ENCODE results near the gene PTGER2.

PTGER2 gene

DNA sequence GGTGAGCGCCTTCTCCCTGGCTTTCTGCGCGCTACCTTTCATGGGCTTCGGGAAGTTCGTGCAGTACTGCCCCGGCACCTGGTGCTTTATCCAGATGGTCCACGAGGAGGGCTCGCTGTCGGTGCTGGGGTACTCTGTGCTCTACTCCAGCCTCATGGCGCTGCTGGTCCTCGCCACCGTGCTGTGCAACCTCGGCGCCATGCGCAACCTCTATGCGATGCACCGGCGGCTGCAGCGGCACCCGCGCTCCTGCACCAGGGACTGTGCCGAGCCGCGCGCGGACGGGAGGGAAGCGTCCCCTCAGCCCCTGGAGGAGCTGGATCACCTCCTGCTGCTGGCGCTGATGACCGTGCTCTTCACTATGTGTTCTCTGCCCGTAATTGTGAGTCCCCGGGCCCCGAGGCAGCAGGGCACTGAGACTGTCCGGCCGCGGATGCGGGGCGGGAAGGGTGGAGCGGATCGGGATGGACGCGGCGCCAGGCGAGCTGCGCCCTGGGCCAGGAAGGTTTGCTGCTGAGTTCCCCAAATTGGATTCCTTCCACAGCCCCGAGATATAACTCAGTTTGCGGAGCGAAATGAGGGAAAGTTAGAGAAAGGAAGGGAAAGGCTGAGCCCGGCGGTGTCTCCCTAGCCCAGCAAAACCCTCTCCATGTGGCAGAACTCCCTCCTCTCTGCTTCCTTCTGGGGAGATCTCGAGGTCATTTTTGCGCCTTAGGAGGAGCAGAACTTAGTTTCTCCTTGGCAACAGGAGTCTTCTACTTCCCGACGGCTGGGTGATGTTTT is 45.6 kb upstream of the PTGER2 start:
- Histone ChIP-seq H4K8ac (ENCODE audit: low read depth, low read length) (no peak overlapping the region), H3K9ac (ENCODE audit: low read length) (peak overlapping the region; percentile 20), H2BK5ac (ENCODE audit: low read length) (no peak overlapping the region), H3K4me2 (ENCODE audit: low read length) (peak overlapping the region; percentile 64), H3K23ac (ENCODE audit: low read length) (no peak overlapping the region), H3K56ac (ENCODE audit: low read length) (peak overlapping the region; percentile 22), H3K4me3 (ENCODE audit: low read length) (peak overlapping the region; percentile 22), H3K36me3 (ENCODE audit: control insufficient read depth, insufficient read depth, low read length) (no peaks in the 10 kb centered on the region), H3K4me1 (ENCODE audit: control insufficient read depth, low read depth, low read length) (no peaks in the 10 kb centered on the region), H2AK5ac (ENCODE audit: low read length) (no peak overlapping the region), H3K18ac (ENCODE audit: low read length) (no peak overlapping the region), H3K27ac (ENCODE audit: low read depth, low read length) (no peak overlapping the region), H3K79me1 (ENCODE audit: low read length) (no peaks in the 10 kb centered on the region), H3K79me2 (ENCODE audit: control insufficient read depth, insufficient read depth, low read length) (no peaks in the 10 kb centered on the region), H4K5ac (ENCODE audit: low read length) (no peak overlapping the region), H3K27me3 (ENCODE audit: insufficient read depth, low read length, poor library complexity) (peaks cover 22% of the 10 kb centered on the region), H2BK120ac (ENCODE audit: low read depth, low read length) (no peak overlapping the region), H3K4ac (ENCODE audit: low read depth, low read length) (no peak overlapping the region), H2BK15ac (replicated peaks; ENCODE audit: low read depth) (no peak overlapping the region)
- WGBS (ENCODE audit: extremely low coverage, insufficient coverage, low lambda C conversion rate) = no CpG with 5 or more reads among the region's 54 CpGs
- peak; percentile 31 for DNase-seq

- H2AK5ac ChIP-seq (ENCODE audit: low read length) = no peak overlapping the region
- no peak overlapping the region for H4K8ac ChIP-seq (ENCODE audit: low read depth, low read length)
- WGBS (ENCODE audit: extremely low coverage, insufficient coverage, low lambda C conversion rate) = no CpG with 5 or more reads among the region's 17 CpGs
- peak; percentile 6 for DNase-seq
- H3K23ac ChIP-seq (ENCODE audit: low read length) = no peak overlapping the region
- no peak overlapping the region for H3K4me3 ChIP-seq (ENCODE audit: low read length)
- no peak overlapping the region for H3K9ac ChIP-seq (ENCODE audit: low read length)
- H3K36me3 ChIP-seq (ENCODE audit: control insufficient read depth, insufficient read depth, low read length) = no peaks in the 10 kb centered on the region
- no peak overlapping the region for H3K4me2 ChIP-seq (ENCODE audit: low read length)
- no peak overlapping the region for H3K56ac ChIP-seq (ENCODE audit: low read length)
- no peaks in the 10 kb centered on the region for H3K4me1 ChIP-seq (ENCODE audit: control insufficient read depth, low read depth, low read length)
- H3K27ac ChIP-seq (ENCODE audit: low read depth, low read length) = no peak overlapping the region
- H2BK120ac ChIP-seq (ENCODE audit: low read depth, low read length) = no peak overlapping the region
- H3K4ac ChIP-seq (ENCODE audit: low read depth, low read length) = no peak overlapping the region
- H3K18ac ChIP-seq (ENCODE audit: low read length) = no peak overlapping the region
- no peaks in the 10 kb centered on the region for H3K79me1 ChIP-seq (ENCODE audit: low read length)
- no peak overlapping the region for H2BK5ac ChIP-seq (ENCODE audit: low read length)
- no peak overlapping the region for H2BK15ac ChIP-seq (replicated peaks; ENCODE audit: low read depth)
- H4K5ac ChIP-seq (ENCODE audit: low read length) = no peak overlapping the region
- peaks cover 22% of the 10 kb centered on the region for H3K27me3 ChIP-seq (ENCODE audit: insufficient read depth, low read length, poor library complexity)
- no peaks in the 10 kb centered on the region for H3K79me2 ChIP-seq (ENCODE audit: control insufficient read depth, insufficient read depth, low read length)
These were observed 45.0 kb upstream of the PTGER2 start for GRCh38 chr14:52269100-52269499.

- Histone ChIP-seq H3K4ac (ENCODE audit: low read depth, low read length) (no peak overlapping the region), H2BK5ac (ENCODE audit: low read length) (no peak overlapping the region), H3K18ac (ENCODE audit: low read length) (no peak overlapping the region), H2AK5ac (ENCODE audit: low read length) (no peak overlapping the region), H2BK15ac (replicated peaks; ENCODE audit: low read depth) (no peak overlapping the region), H3K36me3 (ENCODE audit: control insufficient read depth, insufficient read depth, low read length) (no peaks in the 10 kb centered on the region), H4K8ac (ENCODE audit: low read depth, low read length) (no peak overlapping the region), H3K9ac (ENCODE audit: low read length) (no peak overlapping the region), H3K27ac (ENCODE audit: low read depth, low read length) (no peak overlapping the region), H3K79me2 (ENCODE audit: control insufficient read depth, insufficient read depth, low read length) (no peaks in the 10 kb centered on the region), H3K79me1 (ENCODE audit: low read length) (no peaks in the 10 kb centered on the region), H3K27me3 (ENCODE audit: insufficient read depth, low read length, poor library complexity) (peaks cover 22% of the 10 kb centered on the region), H3K4me2 (ENCODE audit: low read length) (no peak overlapping the region), H3K56ac (ENCODE audit: low read length) (no peak overlapping the region), H3K4me1 (ENCODE audit: control insufficient read depth, low read depth, low read length) (no peaks in the 10 kb centered on the region), H4K5ac (ENCODE audit: low read length) (no peak overlapping the region), H2BK120ac (ENCODE audit: low read depth, low read length) (no peak overlapping the region), H3K23ac (ENCODE audit: low read length) (no peak overlapping the region), H3K4me3 (ENCODE audit: low read length) (no peak overlapping the region)
- no peak for DNase-seq
- WGBS (ENCODE audit: extremely low coverage, insufficient coverage, low lambda C conversion rate) = no CpG with 5 or more reads among the region's 8 CpGs
These were observed 44.1 kb upstream of the PTGER2 start for GRCh38 chr14:52269982-52270381.

GRCh38 chr14:52271538-52271937 is 42.6 kb upstream of the PTGER2 start:
- no peak overlapping the region for H3K4me3 ChIP-seq (ENCODE audit: low read length)
- WGBS (ENCODE audit: extremely low coverage, insufficient coverage, low lambda C conversion rate) = no CpG with 5 or more reads among the region's 1 CpG
- H3K27me3 ChIP-seq (ENCODE audit: insufficient read depth, low read length, poor library complexity) = peaks cover 21% of the 10 kb centered on the region

GRCh38 chr14:52272375-52272774 is 41.7 kb upstream of the PTGER2 start:
- H3K4ac ChIP-seq (ENCODE audit: low read depth, low read length) = no peak overlapping the region
- no peak overlapping the region for H3K18ac ChIP-seq (ENCODE audit: low read length)
- no peak overlapping the region for H2BK120ac ChIP-seq (ENCODE audit: low read depth, low read length)
- H3K4me3 ChIP-seq (ENCODE audit: low read length) = no peak overlapping the region
- no CpG with 5 or more reads among the region's 3 CpGs for WGBS (ENCODE audit: extremely low coverage, insufficient coverage, low lambda C conversion rate)
- no peaks in the 10 kb centered on the region for H3K36me3 ChIP-seq (ENCODE audit: control insufficient read depth, insufficient read depth, low read length)
- H3K79me1 ChIP-seq (ENCODE audit: low read length) = no peaks in the 10 kb centered on the region
- no peak overlapping the region for H2BK5ac ChIP-seq (ENCODE audit: low read length)
- no peak overlapping the region for H3K27ac ChIP-seq (ENCODE audit: low read depth, low read length)
- no peak overlapping the region for H3K4me2 ChIP-seq (ENCODE audit: low read length)
- H2BK15ac ChIP-seq (replicated peaks; ENCODE audit: low read depth) = no peak overlapping the region
- DNase-seq = peak; percentile 47
- no peak overlapping the region for H3K56ac ChIP-seq (ENCODE audit: low read length)
- no peak overlapping the region for H4K8ac ChIP-seq (ENCODE audit: low read depth, low read length)
- H3K4me1 ChIP-seq (ENCODE audit: control insufficient read depth, low read depth, low read length) = no peaks in the 10 kb centered on the region
- H4K5ac ChIP-seq (ENCODE audit: low read length) = no peak overlapping the region
- H3K27me3 ChIP-seq (ENCODE audit: insufficient read depth, low read length, poor library complexity) = peaks cover 14% of the 10 kb centered on the region
- H3K79me2 ChIP-seq (ENCODE audit: control insufficient read depth, insufficient read depth, low read length) = no peaks in the 10 kb centered on the region
- H3K23ac ChIP-seq (ENCODE audit: low read length) = no peak overlapping the region
- H2AK5ac ChIP-seq (ENCODE audit: low read length) = no peak overlapping the region
- H3K9ac ChIP-seq (ENCODE audit: low read length) = no peak overlapping the region

More at GRCh38 chr14:52271538-52271937, 42.6 kb upstream of the PTGER2 start:
- Histone ChIP-seq H3K23ac (ENCODE audit: low read length) (no peak overlapping the region), H3K27ac (ENCODE audit: low read depth, low read length) (no peak overlapping the region), H2BK15ac (replicated peaks; ENCODE audit: low read depth) (no peak overlapping the region), H3K79me1 (ENCODE audit: low read length) (no peaks in the 10 kb centered on the region), H3K4me1 (ENCODE audit: control insufficient read depth, low read depth, low read length) (no peaks in the 10 kb centered on the region), H2AK5ac (ENCODE audit: low read length) (no peak overlapping the region), H3K36me3 (ENCODE audit: control insufficient read depth, insufficient read depth, low read length) (no peaks in the 10 kb centered on the region), H3K56ac (ENCODE audit: low read length) (no peak overlapping the region), H3K18ac (ENCODE audit: low read length) (no peak overlapping the region), H3K4ac (ENCODE audit: low read depth, low read length) (no peak overlapping the region), H2BK5ac (ENCODE audit: low read length) (no peak overlapping the region), H3K9ac (ENCODE audit: low read length) (no peak overlapping the region), H4K8ac (ENCODE audit: low read depth, low read length) (no peak overlapping the region), H3K79me2 (ENCODE audit: control insufficient read depth, insufficient read depth, low read length) (no peaks in the 10 kb centered on the region), H2BK120ac (ENCODE audit: low read depth, low read length) (no peak overlapping the region), H4K5ac (ENCODE audit: low read length) (no peak overlapping the region), H3K4me2 (ENCODE audit: low read length) (no peak overlapping the region)
- DNase-seq = no peak

DNA sequence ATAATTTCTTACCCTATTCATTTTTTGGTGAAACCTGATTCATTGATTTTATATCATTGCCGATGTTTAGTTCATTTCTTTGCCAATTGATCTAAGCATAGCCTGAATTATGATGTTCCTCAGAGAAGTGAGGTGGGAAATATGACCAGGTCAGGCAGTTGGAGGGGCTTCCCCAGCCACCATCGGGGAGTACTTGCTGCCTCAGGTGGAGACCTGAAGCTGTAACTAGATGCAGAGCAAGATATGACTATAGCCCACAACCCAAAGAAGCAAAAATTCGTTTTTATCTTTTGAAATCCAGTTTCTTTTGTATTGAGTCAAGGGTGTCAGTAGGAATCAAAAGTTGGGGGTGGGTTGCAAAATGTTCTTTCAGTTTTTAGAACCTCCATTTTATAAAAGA is 38.7 kb upstream of the PTGER2 start:
- Histone ChIP-seq H4K8ac (ENCODE audit: low read depth, low read length) (no peak overlapping the region), H4K5ac (ENCODE audit: low read length) (no peak overlapping the region), H3K4ac (ENCODE audit: low read depth, low read length) (no peak overlapping the region), H3K23ac (ENCODE audit: low read length) (no peak overlapping the region), H3K36me3 (ENCODE audit: control insufficient read depth, insufficient read depth, low read length) (no peaks in the 10 kb centered on the region), H3K79me1 (ENCODE audit: low read length) (no peaks in the 10 kb centered on the region), H3K4me3 (ENCODE audit: low read length) (no peak overlapping the region), H3K27me3 (ENCODE audit: insufficient read depth, low read length, poor library complexity) (no peaks in the 10 kb centered on the region), H3K56ac (ENCODE audit: low read length) (no peak overlapping the region), H3K4me1 (ENCODE audit: control insufficient read depth, low read depth, low read length) (no peaks in the 10 kb centered on the region), H3K4me2 (ENCODE audit: low read length) (no peak overlapping the region), H2BK120ac (ENCODE audit: low read depth, low read length) (no peak overlapping the region), H2AK5ac (ENCODE audit: low read length) (no peak overlapping the region), H3K79me2 (ENCODE audit: control insufficient read depth, insufficient read depth, low read length) (no peaks in the 10 kb centered on the region), H2BK15ac (replicated peaks; ENCODE audit: low read depth) (no peak overlapping the region), H2BK5ac (ENCODE audit: low read length) (no peak overlapping the region), H3K9ac (ENCODE audit: low read length) (no peak overlapping the region), H3K27ac (ENCODE audit: low read depth, low read length) (no peak overlapping the region), H3K18ac (ENCODE audit: low read length) (no peak overlapping the region)
- DNase-seq = no peak
- no CpG with 5 or more reads among the region's 3 CpGs for whole genome bisulfite sequencing (ENCODE audit: extremely low coverage, insufficient coverage, low lambda C conversion rate)
